ENCODE data around the gene MYT1.
A peak's percentile ranks its signal among the peaks of the same experiment; 100 is the strongest.

Gene MYT1

DNA sequence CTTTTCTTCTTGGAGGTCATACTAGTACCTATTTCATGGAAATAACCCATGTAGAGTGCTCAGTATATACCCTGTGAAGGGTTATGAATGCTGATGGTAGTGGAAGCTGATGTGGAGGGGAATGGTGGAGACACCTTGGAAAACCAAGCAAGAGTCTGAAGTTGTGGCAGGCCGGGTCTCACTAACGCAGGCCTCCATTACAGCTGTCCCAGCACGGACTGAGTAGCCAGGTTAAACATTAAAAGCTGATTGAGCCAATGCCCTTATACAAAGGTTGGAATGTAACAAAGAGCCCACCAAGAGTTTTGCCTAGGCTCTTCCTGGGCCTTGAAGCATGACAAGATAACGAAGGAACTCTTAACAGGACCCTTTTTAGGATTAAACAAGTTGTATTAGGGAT is 89.2 kb downstream of the MYT1 start:
- DNase-seq, result no peak

DNA sequence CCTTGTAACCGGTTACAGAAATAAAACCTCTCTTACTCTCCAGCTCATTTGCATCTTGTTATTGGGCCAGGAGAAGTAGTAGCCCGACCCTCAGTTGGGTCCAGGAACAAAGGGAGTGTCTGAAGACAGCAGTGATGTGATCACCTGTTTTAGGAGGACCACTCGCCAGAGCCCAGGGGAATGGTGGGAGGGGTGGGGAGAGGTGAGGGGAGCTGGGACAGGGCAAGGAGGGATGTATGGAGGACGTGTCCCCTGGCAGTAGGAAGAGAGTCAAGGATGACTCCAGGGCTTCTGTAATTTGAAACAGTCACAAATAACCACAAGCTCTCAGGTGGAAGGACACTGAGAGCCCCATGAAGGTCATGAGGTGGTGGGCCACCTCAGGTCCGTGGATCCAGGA is 89.9 kb downstream of the MYT1 start:
- DNase-seq, result no peak

DNA sequence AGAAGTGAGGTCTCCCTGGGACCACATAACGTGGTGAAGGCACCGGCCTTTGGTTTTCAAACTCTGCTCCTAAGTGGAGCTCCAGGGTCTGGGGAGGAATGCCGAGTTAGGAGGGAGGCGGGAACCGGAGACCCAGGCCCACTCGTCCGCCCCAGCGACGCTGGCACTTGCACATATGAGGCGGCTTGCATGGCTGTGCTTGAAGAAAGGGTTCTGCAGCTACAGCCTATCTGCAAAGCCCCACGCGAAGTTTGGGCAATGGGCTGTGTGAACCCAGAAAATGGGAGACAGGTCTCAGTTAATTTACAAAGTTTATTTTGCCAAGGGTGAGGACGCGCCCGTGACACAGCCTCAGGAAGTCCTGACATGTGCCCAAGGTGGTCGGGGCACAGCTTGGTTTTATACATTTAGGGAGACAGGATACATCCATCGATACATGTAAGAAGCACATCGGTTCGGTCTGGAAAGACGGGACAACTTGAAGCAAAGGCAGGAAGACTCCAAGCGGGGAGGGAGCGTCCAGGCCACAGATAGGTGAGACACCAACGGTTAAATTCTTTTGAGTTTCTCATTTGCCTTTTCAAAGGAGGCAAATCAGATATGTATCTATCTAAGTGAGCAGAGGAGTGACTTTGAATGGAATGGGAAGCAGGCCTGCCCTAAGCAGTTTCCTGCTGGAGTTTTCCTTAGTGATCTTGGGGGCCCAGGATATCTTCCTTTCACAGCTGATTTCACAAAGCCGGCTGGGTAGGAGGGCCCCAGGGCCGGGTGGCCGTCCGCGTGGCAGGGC is 90.5 kb downstream of the MYT1 start:
- no peak for DNase-seq

DNA sequence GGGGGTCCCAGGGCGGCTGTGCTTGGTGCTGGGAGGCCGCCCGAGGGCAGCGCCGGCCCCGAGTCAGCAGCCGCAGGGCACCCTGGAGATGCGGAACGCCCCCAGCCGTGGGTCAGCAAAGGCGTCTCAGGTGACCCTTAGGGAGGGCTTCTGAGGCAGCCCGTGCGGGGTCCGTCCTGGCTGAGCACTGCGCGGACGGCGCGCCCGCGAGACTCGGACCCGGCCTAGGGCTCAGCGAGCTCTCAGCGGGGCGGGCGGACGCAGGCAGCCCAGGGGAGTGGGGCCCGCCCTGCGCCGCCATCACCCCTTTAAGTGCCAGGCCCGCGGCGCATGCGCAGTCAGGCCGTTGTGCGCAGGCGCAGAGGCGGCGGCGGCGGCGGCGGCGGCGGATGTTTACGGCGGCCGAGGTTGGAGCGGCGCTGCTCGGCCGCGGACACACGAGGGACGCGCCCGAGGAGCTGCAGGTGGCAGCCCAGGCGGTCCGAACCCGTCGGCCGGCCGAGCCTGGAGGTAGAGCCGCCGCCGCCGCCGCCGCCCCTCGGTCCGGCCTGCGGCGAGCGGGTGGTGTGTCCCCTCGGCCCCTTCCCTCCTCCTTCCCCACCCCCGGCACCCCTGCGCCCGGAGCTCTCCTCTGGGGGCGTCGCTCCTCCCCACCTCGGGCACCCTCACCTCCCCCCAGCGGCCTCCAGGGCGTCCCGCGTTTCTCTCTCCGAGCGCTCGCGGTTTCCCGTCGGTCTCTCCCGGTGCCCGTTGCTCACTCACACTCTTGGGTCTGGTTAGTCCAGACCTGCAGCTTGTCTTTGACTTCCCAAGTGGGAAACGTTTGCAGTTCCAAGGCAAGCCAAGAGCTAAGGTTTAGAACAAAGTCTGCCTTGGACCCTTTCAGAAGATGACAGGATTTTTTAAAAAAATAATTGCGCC is 91.4 kb downstream of the MYT1 start, which contains the start of gene PCMTD2:
PCMTD2 (plus strand) TSS at position 388 of the 921 bp plus-strand sequence. CDS start 4,218 bp downstream, outside the sequence.
- peak; percentile 83 for DNase-seq

DNA sequence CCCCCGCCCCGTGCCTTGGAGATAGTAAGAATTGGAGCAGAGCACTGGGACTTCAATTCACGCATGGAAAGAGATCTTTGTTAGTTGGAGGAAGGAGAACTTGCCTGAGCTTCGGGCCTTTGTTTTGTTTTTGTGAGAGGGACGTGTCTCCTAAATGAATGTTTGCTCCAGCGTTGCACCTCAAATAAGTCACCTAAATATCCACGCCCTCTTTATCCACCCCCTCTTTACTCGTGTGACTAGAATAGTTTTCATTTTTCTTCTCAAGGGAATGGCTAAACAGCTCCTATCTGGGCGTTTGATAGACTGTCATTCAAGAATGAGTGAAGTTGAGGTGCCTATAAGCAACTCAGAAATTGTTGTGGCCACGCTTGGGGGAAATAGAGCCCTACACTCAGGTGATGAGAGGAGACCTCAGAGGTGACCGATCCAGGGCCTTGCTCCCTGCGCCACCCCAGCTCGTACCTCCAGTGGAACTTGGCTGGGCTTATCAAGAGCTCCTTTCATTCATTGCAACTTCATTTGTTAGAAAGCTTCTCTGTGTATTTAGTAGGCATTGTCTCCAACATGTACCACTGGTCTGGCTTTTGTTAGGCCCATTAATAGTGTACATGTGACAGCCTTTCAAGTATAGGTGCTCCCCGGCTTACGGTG is 92.2 kb downstream of the MYT1 start:
- no peak for DNase-seq

DNA sequence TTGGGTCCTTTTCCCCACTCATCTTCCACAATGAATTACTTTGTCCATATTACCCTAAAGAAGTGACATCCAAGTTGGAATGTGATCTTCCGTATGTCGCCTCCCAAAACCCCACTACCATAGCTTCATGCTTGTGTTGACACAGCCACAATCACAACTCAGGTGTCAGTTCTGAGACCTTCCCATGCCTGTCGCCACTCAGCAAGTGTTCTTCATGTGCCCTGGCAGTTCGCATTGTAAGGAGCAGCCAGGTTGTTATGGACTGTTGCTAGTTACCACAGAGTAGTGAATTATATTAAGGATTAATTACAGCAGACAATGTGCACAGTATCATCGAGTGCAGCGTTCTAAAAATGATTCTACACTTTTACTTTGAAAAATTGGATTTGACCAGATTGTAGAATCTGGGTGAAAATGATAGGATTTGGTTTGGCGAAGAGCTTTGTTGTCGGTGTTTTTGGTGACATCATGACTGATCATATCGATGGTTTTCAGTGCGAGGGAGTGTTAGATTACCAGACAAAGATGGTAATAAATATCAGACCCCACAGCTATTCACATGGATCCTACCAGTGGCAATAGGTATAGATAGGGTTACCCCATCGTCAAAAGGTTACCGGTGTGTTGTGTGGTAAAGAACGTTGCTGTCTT is 93.0 kb downstream of the MYT1 start:
- no peak for DNase-seq

DNA sequence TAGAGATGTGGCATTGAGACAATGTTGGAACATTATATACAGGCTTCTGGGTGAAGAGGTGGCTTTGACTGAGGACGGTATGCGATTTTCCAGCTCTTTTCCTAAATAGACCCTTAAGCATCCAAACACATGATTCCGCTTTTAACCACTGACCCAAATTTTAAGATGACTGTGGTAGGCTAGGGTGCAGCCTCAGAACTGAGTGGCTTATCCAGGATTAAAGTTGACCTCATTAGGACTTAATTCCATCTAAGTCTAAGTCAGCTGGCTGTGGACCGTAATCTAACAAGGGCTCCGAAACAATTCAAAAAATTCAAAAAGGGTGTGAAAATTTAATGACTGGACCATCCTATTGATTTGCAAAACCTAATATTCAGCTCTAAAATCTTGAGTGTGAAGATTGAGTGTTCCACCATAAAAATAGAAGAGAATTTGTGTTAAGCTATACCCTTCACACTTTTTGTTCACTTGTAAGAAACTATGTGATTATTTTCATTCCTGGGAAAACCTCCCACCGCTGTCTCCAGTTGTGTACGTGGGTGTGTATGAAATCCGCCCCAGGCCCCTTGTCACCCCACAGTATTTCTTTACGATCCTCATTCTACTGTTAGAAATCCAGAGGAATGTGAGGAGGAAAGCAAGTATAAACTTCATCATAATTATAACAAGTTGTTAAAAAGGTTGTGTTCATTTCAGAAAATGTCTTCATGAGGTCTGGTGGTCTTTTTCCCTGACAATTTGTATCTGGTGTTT is 94.0 kb downstream of the MYT1 start:
- DNase-seq, result no peak

DNA sequence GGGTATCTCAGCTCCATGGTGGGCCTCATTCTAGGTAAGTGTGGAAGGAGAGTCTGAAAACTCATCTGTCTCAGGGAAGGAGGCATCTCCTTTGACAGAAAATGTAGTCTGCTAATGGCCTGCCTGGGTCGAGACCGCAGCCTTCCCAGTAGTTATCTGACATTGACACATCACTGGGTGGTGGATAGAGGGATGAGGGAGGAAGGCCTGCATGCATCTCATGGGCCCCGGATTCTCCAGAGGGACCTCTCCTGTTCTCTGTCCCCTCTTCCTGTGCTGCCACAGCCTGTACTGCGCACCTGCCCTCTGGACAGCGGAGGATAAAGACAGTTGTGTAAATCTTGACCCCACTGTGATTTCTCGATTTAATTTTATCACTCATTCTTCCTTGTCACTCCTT is 96.0 kb downstream of the MYT1 start:
- DNase-seq, result no peak

DNA sequence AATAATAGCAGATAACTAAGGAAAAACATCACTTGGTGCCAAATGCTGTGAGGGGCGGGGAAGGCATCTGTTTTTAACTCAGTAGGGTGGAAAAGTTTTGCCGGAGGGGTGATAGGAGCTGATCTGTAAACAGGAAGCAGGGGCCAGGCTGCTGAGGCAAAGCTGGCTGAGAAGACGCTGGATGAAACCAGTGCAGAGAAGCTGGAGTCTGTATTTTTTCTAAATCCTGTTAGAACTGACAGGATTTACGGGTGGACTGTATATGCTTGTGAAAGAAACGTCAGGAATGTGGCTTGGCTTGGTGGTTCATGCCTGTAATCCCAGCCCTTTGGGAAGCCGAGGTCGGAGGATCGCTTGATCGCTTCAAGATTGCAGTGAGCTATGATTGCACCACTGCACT is 96.9 kb downstream of the MYT1 start:
- no peak for DNase-seq

DNA sequence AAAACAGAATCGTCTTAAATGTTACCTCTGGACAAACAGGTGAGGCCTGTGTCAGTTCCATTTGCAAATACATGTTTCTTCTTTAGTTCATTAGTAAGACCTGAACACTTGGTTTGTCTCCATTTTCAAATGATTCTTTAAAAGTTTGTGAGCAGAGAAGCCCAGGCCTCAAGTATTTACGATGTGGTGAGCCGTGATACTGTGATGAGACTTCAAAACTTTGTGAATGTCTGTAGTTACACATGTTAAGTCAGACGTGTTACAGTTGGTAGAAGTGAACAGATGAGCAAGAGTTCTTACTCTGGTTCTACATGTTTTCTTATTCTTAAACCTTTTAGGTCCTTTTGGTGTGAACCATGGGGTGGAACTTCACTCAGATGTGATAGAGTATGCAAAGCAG is 99.8 kb downstream of the MYT1 start:
- DNase-seq, result no peak

DNA sequence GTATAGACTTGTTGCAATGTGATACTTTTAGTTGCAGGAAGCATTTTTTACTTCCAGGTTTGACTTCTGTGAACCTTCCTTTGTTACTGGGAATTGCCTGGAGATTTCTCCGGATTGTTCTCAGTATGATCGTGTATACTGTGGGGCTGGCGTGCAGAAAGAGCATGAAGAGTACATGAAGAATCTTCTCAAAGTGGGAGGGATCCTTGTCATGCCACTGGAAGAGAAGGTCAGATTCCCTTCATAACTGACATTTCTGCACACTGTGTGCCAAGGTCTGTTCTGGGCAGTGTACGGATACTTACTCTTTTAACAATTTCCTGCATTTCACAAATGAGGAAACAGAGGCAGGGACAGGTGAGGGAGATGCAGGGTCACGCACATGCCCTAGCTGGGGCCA is 100.9 kb downstream of the MYT1 start:
- DNase-seq, result no peak

DNA sequence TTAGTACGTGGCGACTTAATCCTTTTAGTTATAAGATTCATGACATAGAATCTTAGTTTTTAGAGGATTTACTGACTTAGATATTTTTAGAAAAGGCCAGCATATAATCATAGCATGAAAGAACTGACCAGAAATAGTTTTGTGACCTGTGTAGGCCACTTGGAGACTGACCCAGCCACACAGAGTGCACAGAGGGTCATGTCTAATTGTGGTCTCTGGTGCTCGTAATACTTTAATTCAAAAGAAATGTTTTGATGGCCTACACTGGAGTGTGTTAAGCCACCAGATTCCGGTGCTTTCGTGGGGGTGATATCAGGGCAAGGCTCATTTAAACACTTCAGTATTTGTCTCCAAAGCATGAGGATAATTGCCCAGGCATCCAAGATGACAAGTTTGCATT is 102.7 kb downstream of the MYT1 start:
- no peak for DNase-seq

DNA sequence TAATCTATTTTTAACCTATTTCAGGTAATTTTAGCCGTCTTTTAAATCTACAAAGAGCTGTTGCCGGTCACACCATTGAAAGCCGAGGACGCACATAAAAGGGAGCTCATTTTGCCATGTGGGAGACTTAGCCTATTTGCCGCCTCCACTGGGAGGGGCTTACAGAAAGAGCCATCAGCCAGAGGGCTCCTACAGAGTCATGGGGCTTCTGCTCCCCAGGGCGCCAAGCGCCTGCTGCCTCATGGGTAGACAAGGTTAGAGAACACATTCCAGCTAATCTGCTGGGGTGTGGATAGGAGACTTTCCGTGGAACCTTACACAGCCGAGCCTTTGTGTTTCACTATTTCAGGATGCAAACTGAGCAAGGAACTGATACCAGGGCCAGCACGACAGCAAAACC is 103.9 kb downstream of the MYT1 start:
- no peak for DNase-seq

DNA sequence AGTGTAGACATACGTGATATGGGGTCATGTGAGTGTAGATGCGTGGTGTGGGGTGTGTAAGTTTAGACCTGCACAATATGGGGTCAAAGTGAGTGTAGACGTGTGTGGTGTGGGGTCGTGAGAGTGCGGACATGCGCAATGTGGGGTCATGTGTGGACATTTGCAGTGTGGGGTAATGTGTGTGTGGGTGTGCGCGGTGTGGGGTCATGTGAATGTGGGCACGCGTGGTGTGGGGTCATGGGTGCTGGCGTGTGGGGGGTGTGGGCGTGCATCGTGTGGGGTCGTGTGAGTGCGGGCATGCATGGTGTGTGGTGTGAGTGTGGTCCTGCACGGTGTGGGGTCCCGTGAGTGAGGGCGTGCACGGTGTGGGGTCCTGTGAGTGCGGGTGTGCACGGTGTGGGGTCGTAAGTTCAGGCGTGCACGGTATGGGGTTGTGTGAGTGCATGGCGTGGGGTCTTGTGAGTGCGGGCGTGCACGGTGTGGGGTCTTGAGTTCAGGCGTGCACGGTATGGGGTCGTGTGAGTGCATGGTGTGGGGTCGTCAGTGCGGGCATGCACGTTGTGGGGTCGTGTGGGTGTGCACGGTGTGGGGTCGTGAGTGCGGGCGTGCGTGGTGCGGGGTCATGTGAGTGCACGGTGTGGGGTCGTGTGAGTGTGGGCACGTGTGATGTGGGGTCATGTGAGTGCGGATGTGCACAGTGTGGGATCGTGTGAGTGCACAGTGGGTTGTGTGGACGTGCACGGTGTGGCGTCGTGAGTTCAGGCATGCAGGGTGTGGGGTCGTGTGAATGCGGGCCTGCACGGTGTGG is 105.6 kb downstream of the MYT1 start:
- no peak for DNase-seq

DNA sequence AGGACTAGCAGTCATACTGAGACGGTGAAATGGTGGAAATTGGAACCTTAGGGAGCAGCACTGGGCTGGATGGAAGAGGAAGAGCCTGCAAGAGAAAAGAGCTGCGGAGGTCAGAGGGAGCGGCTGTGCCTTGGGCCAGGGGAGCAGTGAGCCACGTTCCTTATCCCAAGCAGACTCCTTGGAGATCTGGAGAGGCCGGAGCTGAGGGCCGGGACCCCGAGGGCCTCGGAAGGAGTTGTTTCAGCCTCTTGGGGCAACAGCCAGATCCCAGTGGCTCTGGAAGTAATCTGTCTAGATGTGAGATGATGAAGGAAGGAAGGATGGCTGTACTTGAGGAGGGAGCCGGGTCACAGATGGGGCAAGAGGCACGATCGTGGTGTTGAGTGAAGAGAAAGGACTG is 107.4 kb downstream of the MYT1 start:
- no peak for DNase-seq

DNA sequence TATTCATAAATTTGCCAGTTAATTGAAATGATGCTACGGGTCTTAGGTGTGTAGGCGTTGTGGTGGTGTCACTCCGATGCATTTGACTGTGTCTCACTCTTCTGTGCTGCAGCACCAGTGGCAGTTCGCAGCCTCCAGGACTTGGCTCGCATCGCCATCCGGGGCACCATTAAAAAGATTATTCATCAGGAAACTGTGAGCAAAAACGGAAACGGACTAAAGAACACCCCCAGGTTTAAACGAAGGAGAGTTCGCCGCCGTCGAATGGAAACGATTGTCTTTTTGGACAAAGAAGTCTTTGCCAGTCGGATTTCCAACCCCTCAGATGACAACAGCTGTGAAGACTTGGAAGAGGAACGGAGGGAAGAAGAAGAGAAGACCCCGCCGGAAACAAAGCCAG is 108.9 kb downstream of the MYT1 start:
- DNase-seq, result no peak

DNA sequence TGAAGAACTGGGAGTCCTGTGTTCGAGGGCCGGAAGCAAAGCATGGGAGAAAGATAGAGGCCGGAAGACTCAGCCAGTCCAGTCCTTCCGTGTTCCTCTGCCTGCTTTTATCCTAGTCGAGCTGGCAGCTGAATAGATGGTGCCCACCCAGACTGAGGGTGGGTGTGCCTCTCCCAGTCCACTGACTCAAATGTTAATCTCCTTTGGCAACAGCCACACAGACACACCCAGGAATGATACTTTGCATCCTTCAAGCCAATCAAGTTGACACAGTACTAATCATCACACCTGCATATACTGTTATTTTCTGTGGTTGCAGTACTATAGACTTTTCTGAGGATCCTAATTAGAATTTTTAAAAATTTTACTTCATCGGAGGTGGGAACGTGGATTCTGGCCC is 112.6 kb downstream of the MYT1 start:
- no peak for DNase-seq

DNA sequence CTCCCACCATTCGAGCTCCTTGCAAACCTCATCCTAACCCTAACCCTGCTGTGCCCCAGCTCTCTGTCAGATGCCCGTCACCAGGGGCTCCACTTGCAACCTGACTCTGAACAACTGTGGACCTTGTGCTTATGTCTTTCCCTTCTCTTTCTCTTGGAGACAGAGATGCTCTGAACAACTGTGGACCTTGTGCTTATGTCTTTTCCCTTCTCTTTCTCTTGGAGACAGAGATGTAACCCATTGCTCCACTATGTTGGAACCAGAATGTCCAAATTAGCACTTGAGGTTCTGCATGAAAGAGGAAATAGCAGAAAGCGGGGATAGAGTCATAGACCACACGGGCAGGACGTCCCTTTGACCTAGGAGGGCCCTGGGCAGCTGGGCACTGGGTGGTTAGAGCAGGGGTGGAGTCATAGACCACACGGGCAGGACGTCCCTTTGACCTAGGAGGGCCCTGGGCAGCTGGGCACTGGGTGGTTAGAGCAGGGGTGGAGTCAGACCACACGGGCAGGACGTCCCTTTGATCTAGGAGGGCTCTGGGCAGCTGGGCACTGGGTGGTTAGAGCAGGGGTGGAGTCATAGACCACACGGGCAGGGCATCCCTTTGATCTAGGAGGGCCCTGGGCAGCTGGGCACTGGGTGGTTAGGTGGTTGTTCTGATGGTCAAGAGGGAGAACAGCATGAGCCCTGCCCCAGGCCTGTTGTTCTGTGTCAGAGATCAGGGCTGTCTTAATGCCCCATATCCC is 113.5 kb downstream of the MYT1 start:
- DNase-seq, result no peak

DNA sequence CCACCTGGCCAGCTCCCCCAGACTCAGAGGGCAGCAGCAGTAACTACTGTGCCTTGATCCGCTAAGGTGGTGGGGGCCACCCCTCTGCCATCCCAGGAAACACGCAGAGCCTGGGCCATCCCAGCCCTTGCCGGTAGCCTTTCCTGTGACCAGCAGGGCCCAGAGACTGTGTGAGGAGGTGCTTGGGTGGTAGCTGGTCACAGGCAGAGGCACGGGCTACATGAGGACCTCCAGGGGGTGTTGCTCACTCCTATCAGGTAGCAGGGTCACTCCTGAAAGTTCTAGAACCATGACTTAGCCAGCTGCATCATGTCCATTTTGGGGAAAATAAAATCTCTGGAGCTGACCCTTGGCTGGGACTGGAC is 114.0 kb downstream of the MYT1 start:
- no peak for DNase-seq

DNA sequence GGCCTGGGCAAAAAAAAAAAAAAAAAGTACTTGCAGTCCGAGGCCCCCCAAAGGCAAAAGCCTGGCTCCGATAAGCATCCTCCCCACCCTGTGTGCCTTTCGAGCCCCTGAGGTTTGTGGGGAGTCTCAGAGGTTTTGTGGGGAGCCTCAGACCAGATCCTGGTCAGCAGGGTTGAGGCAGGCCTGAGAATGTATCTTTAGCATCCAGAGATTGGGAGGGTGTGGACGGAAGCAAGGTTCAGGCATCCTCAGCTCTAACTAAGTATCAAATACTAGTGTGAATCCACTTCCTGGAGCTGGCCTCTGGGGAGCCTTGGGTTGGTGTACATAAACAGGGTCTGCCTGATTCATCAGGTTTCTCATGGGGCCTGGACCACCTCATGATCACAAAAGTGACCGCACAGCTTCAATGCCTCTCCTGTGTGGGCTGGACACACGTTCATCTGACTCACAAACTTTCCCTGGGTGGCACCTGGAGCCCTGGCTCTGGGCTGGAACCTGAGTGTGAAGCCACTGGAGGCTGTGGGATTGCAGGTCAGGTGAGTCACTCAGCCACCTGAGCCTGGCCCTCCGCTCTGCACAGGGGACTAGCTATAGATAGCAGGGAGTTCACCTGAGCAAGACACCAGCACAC is 115.7 kb downstream of the MYT1 start:
- no peak for DNase-seq
